Hepatocyte (in vitro differentiated cells): Measurements from ENCODE around the gene OLFM1. TPM values are rescaled to one million over a fixed set of nuclear protein-coding genes. Genes with fewer than 3 reads are reported as not detected.

Experiments used
- DNase-seq: peaks from one replicate; pipeline ENCODE4 v3.0.0-alpha.2; 2016; ENCODE audit warnings: low spot score
- H2AFZ ChIP-seq: fragments of 200-600 bp; sonication (generic); 2 replicates; pipeline ENCODE4 v1.6.0; 2016; ENCODE audit warnings: antibody characterized with exemption, mild to moderate bottlenecking
- H3K27ac ChIP-seq: fragments of 200-600 bp; sonication (generic); 2 replicates; pipeline ENCODE4 v1.5.1; 2016; ENCODE audit warnings: mild to moderate bottlenecking
- H3K27me3 ChIP-seq: fragments of 200-600 bp; sonication (generic); 2 replicates; pipeline ENCODE4 v1.6.1; 2016
- H3K36me3 ChIP-seq: fragments of 200-600 bp; sonication (generic); replicated peaks from 2 replicates; pipeline ENCODE4 v1.5.1; 2016; ENCODE audit warnings: low read depth; ENCODE audit not compliant: insufficient read depth
- H3K4me1 ChIP-seq: fragments of 200-600 bp; sonication (generic); 2 replicates; pipeline ENCODE4 v1.5.1; 2016; ENCODE audit warnings: mild to moderate bottlenecking, moderate library complexity; ENCODE audit not compliant: insufficient read depth
- H3K4me2 ChIP-seq: fragments of 200-600 bp; sonication (generic); 2 replicates; pipeline ENCODE4 v1.6.0; 2016
- H3K4me3 ChIP-seq: fragments of 200-600 bp; sonication (generic); 2 replicates; pipeline ENCODE4 v1.5.1; 2016; ENCODE audit warnings: mild to moderate bottlenecking
- H3K79me2 ChIP-seq: fragments of 200-600 bp; sonication (generic); 2 replicates; pipeline ENCODE4 v1.6.0; 2017; ENCODE audit warnings: mild to moderate bottlenecking
- H3K9me2 ChIP-seq: fragments of 200-600 bp; sonication (generic); replicated peaks from 2 replicates; pipeline ENCODE4 v1.6.0; 2017; ENCODE audit warnings: mild to moderate bottlenecking; ENCODE audit not compliant: insufficient read depth
- H3K9me3 ChIP-seq: fragments of 200-600 bp; sonication (generic); 2 replicates; pipeline ENCODE4 v1.5.1; 2016; ENCODE audit warnings: low read depth, mild to moderate bottlenecking
- H4K20me1 ChIP-seq: fragments of 200-600 bp; sonication (generic); 2 replicates; pipeline ENCODE4 v1.6.0; 2016; ENCODE audit warnings: mild to moderate bottlenecking; ENCODE audit not compliant: insufficient read depth, poor library complexity, severe bottlenecking
- EZH2 ChIP-seq: fragments of 200-600 bp; sonication (generic); IDR thresholded peaks from 2 replicates; pipeline ENCODE4 v1.6.1; 2016; ENCODE audit warnings: antibody characterized with exemption, mild to moderate bottlenecking, borderline replicate concordance
- EZH2phosphoT487 ChIP-seq: fragments of 200-600 bp; sonication (generic); IDR thresholded peaks from one replicate; pipeline ENCODE4 v1.6.1; 2018; ENCODE audit warnings: antibody characterized with exemption, mild to moderate bottlenecking, low read depth, moderate library complexity; ENCODE audit not compliant: unreplicated experiment, severe bottlenecking
- WGBS: methylation state at CpG from one replicate; pipeline ENCODE4 v1.1.6; 2016; ENCODE audit warnings: low lambda C conversion rate; ENCODE audit errors: missing lambda C conversion rate; 5-methylcytosine and 5-hydroxymethylcytosine counted together
- polyA plus RNA-seq: library from polyadenylated mRNA; unstranded; fragments of >200 nt; fragmentation: Nextera tagmentation; extraction: Ambion mirVana; gene quantifications from 2 replicates; pipeline ENCODE4 v1.2.1, GENCODE V29; 2016
- total RNA-seq: library from RNA; depleted of rRNA; stranded (reverse); fragments of >200 nt; gene quantifications from 2 replicates; pipeline ENCODE4 v1.2.3, GENCODE V29; 2014
- TF ChIP-seq, protein P1 (sequence below): fragments of 200-600 bp; sonication (generic); IDR thresholded peaks from 2 replicates; pipeline ENCODE4 v1.5.1; 2016; ENCODE audit warnings: antibody characterized with exemption, mild to moderate bottlenecking; ENCODE audit not compliant: poor library complexity

Gene OLFM1
- total and polyA plus RNA-seq, 2 experiments from 2014 or later: 0.94 to 4.8 TPM

- Histone ChIP-seq H3K27ac (no peak overlapping the region), H3K4me3 (no peak overlapping the region), H2AFZ (no peak overlapping the region), H3K79me2 (no peaks in the 10 kb centered on the region), H3K4me2 (no peak overlapping the region), H3K4me1 (no peaks in the 10 kb centered on the region), H4K20me1 (no peaks in the 10 kb centered on the region), H3K9me2 (no peaks in the 10 kb centered on the region), H3K9me3 (no peaks in the 10 kb centered on the region), H3K27me3 (peaks cover 8% of the 10 kb centered on the region), H3K36me3 (no peaks in the 10 kb centered on the region)
- WGBS: 79% methylated on average over 10 of the region's 10 CpGs
- TF ChIP-seq EZH2phosphoT487 (no peak), EZH2 (no peak)
- TF ChIP-seq, protein P1, sequence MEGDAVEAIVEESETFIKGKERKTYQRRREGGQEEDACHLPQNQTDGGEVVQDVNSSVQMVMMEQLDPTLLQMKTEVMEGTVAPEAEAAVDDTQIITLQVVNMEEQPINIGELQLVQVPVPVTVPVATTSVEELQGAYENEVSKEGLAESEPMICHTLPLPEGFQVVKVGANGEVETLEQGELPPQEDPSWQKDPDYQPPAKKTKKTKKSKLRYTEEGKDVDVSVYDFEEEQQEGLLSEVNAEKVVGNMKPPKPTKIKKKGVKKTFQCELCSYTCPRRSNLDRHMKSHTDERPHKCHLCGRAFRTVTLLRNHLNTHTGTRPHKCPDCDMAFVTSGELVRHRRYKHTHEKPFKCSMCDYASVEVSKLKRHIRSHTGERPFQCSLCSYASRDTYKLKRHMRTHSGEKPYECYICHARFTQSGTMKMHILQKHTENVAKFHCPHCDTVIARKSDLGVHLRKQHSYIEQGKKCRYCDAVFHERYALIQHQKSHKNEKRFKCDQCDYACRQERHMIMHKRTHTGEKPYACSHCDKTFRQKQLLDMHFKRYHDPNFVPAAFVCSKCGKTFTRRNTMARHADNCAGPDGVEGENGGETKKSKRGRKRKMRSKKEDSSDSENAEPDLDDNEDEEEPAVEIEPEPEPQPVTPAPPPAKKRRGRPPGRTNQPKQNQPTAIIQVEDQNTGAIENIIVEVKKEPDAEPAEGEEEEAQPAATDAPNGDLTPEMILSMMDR: no peak
- DNase-seq: no peak
Measured at GRCh38 chr9:135169709-135170226, 82.3 kb downstream of the OLFM1 start.

DNA sequence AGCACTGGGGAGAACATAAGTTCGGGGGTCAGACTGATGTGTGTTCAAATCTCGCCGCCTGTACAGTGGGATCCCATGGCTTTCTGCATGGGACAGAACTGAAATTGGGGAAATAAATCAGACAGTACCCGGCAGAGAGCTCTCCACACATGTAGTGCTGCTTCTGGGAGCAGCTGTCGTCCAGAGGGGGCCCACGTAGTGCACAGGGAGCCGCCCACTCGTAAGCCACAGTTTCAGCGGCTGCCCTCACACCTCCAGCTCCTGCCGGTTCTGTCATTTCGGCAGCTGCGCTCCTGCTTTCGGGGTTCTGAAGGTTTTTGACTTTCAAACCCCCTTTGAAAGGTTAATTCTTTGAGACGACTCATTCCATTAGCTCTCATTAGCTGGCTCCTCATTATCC, 83.1 kb downstream of the OLFM1 start:
- no peak overlapping the region for H3K4me3 ChIP-seq
- H4K20me1 ChIP-seq: no peaks in the 10 kb centered on the region
- H3K9me2 ChIP-seq: no peaks in the 10 kb centered on the region
- WGBS: 72% methylated on average over 14 of the region's 14 CpGs
- H3K4me2 ChIP-seq: no peak overlapping the region
- H2AFZ ChIP-seq: no peak overlapping the region
- H3K36me3 ChIP-seq: no peaks in the 10 kb centered on the region
- no peaks in the 10 kb centered on the region for H3K79me2 ChIP-seq
- H3K9me3 ChIP-seq: no peaks in the 10 kb centered on the region
- TF ChIP-seq, protein P1: no peak
- TF ChIP-seq EZH2phosphoT487 (no peak), EZH2 (no peak)
- H3K27me3 ChIP-seq: peaks cover 7% of the 10 kb centered on the region
- H3K27ac ChIP-seq: no peak overlapping the region
- no peak for DNase-seq
- no peaks in the 10 kb centered on the region for H3K4me1 ChIP-seq

Other genes starting within 250 kb of the OLFM1 start
- not detected in 2 replicates for gene FCN2, start 206.9 kb upstream of the OLFM1 start, total RNA-seq
- not detected in 2 replicates for gene FCN2, start 206.9 kb upstream of the OLFM1 start, polyA plus RNA-seq
- gene FCN1, start 169.8 kb upstream of the OLFM1 start, total RNA-seq: not detected in 2 replicates
- gene FCN1, start 169.8 kb upstream of the OLFM1 start, polyA plus RNA-seq: not detected in 2 replicates